Mesendoderm (in vitro differentiated cells): ENCODE data around the gene TMEM174.
A peak's percentile ranks its signal among the peaks of the same experiment; 100 is the strongest.
"Not testable (repeated sequence)": the region's sequence is repeated elsewhere in the genome, so short reads cannot be mapped to it uniquely, and the experiment has no call there.

Experiments
- DNase-seq: peaks from one replicate; pipeline ENCODE4 v3.0.0; 2013
- H2AK5ac ChIP-seq: 2 replicates; pipeline ENCODE4 v1.6.1; 2013; ENCODE audit warnings: low read length, inconsistent platforms
- H2BK120ac ChIP-seq: 2 replicates; pipeline ENCODE4 v1.6.1; 2013; ENCODE audit warnings: low read depth, mild to moderate bottlenecking, low read length, moderate library complexity, mixed read lengths
- H2BK15ac ChIP-seq: replicated peaks from 2 replicates; pipeline ENCODE4 v1.6.1; 2013; ENCODE audit warnings: low read depth, mild to moderate bottlenecking, moderate library complexity
- H2BK5ac ChIP-seq: 2 replicates; pipeline ENCODE4 v1.6.1; 2013; ENCODE audit warnings: low read length, inconsistent platforms
- H3K18ac ChIP-seq: 2 replicates; pipeline ENCODE4 v1.6.1; 2013; ENCODE audit warnings: mild to moderate bottlenecking, low read length, mixed read lengths
- H3K23ac ChIP-seq: one replicate; pipeline ENCODE4 v1.6.1; 2013; ENCODE audit warnings: low read length
- H3K27ac ChIP-seq: 2 replicates; pipeline ENCODE4 v1.5.1; 2013; ENCODE audit warnings: low read depth, mild to moderate bottlenecking, inconsistent platforms, low read length, moderate library complexity
- H3K27me3 ChIP-seq: 2 replicates; pipeline ENCODE4 v1.6.1; 2013; ENCODE audit warnings: low read length, control low read depth, mild to moderate bottlenecking, inconsistent platforms; ENCODE audit not compliant: insufficient read depth, poor library complexity
- H3K36me3 ChIP-seq: 2 replicates; pipeline ENCODE4 v1.6.1; 2013; ENCODE audit warnings: low read length, inconsistent platforms; ENCODE audit not compliant: control insufficient read depth, insufficient read depth
- H3K4ac ChIP-seq: one replicate; pipeline ENCODE4 v1.6.1; 2013; ENCODE audit warnings: low read depth, mild to moderate bottlenecking, low read length, moderate library complexity
- H3K4me1 ChIP-seq: 2 replicates; pipeline ENCODE4 v1.6.1; 2013; ENCODE audit warnings: low read depth, low read length, inconsistent platforms; ENCODE audit not compliant: control insufficient read depth
- H3K4me2 ChIP-seq: 2 replicates; pipeline ENCODE4 v1.6.1; 2013; ENCODE audit warnings: low read length
- H3K4me3 ChIP-seq: 2 replicates; pipeline ENCODE4 v1.5.1; 2013; ENCODE audit warnings: mild to moderate bottlenecking, low read length
- H3K56ac ChIP-seq: one replicate; pipeline ENCODE4 v1.6.1; 2013; ENCODE audit warnings: low read length
- H3K79me1 ChIP-seq: 2 replicates; pipeline ENCODE4 v1.6.1; 2013; ENCODE audit warnings: low read length, inconsistent platforms
- H3K79me2 ChIP-seq: 2 replicates; pipeline ENCODE4 v1.6.1; 2013; ENCODE audit warnings: mild to moderate bottlenecking, low read length; ENCODE audit not compliant: control insufficient read depth, insufficient read depth
- H3K9ac ChIP-seq: 2 replicates; pipeline ENCODE4 v1.6.1; 2013; ENCODE audit warnings: low read length, inconsistent platforms
- H4K5ac ChIP-seq: one replicate; pipeline ENCODE4 v1.6.1; 2013; ENCODE audit warnings: low read length
- H4K8ac ChIP-seq: one replicate; pipeline ENCODE4 v1.6.1; 2013; ENCODE audit warnings: low read depth, mild to moderate bottlenecking, control low read depth, low read length, moderate library complexity
- WGBS: extraction: QIAGEN DNeasy Blood & Tissue Kit; methylation state at CpG from one replicate; pipeline ENCODE4 v1.1.7; 2013; ENCODE audit warnings: low lambda C conversion rate, missing lambda C conversion rate; ENCODE audit not compliant: insufficient coverage; ENCODE audit errors: extremely low coverage; 5-methylcytosine and 5-hydroxymethylcytosine counted together

TMEM174 gene

DNA sequence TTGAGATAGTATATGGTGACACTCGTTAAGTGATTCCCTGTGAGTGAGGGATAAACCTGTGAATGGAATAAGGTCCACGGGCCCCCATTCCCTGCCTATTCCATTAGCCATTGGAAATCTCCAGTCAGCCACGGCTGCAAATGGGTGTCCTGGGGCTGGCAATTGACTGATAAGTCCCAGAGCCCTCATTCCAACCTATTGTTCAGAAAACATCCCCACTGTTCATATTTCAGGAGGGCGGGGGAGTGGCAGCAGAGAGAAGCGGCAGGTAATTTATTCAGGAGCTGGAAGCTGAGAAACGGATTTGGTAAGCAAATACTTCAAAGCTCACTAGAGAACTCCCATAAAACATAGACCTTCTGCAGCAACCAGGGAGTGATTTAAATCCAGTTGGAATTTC, 42.0 kb downstream of the TMEM174 start:
- H2BK120ac ChIP-seq, result no peak overlapping the region
- no CpG with 5 or more reads among the region's 6 CpGs for WGBS

DNA sequence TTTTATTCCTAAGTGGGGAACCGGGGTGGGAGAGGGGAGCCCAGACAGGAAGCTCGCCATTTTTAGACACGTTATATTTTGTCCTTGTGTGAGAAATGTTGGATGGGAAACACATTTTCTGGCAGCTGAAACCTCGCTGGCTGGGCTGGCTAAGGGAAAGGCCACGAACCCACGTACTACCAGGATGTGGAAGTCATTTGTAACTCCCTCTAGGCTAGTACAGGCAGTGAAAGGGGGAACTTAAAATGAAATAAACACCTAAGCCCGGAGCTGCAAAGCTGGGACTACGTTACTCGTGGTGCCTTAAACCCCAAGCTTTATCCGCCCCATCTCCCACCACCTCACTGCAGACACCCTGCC, 42.5 kb downstream of the TMEM174 start:
- Histone ChIP-seq H4K8ac (no peak overlapping the region), H2BK120ac (no peak overlapping the region), H2BK5ac (no peak overlapping the region), H3K18ac (no peak overlapping the region), H3K4ac (no peak overlapping the region), H3K79me2 (no peaks in the 10 kb centered on the region), H3K56ac (peak overlapping the region; percentile 85), H3K9ac (peak overlapping the region; percentile 57), H3K27ac (no peak overlapping the region), H3K4me3 (no peak overlapping the region), H3K4me2 (peak overlapping the region; percentile 96), H3K36me3 (no peaks in the 10 kb centered on the region), H2BK15ac (no peak overlapping the region), H3K27me3 (peaks cover 12% of the 10 kb centered on the region), H3K4me1 (peaks cover 6% of the 10 kb centered on the region), H3K79me1 (no peaks in the 10 kb centered on the region), H4K5ac (no peak overlapping the region), H2AK5ac (no peak overlapping the region), H3K23ac (no peak overlapping the region)
- WGBS, result no CpG with 5 or more reads among the region's 10 CpGs
- no peak for DNase-seq

More for the DNA sequence above, 42.0 kb downstream of the TMEM174 start:
- Histone ChIP-seq H3K36me3 (no peaks in the 10 kb centered on the region), H2BK15ac (no peak overlapping the region), H3K27me3 (peaks cover 12% of the 10 kb centered on the region), H2AK5ac (no peak overlapping the region), H3K4me3 (no peak overlapping the region), H4K5ac (no peak overlapping the region), H2BK5ac (no peak overlapping the region), H3K79me2 (no peaks in the 10 kb centered on the region), H3K4ac (no peak overlapping the region), H3K4me2 (no peak overlapping the region), H3K23ac (no peak overlapping the region), H3K9ac (no peak overlapping the region), H3K79me1 (no peaks in the 10 kb centered on the region), H3K27ac (no peak overlapping the region), H3K18ac (no peak overlapping the region), H4K8ac (no peak overlapping the region), H3K56ac (no peak overlapping the region), H3K4me1 (peaks cover 6% of the 10 kb centered on the region)
- no peak for DNase-seq

GRCh38 chr5:73215891-73216610, 43.1 kb downstream of the TMEM174 start:
- Histone ChIP-seq H3K27me3 (peaks cover 12% of the 10 kb centered on the region), H2BK120ac (no peak overlapping the region)

DNA sequence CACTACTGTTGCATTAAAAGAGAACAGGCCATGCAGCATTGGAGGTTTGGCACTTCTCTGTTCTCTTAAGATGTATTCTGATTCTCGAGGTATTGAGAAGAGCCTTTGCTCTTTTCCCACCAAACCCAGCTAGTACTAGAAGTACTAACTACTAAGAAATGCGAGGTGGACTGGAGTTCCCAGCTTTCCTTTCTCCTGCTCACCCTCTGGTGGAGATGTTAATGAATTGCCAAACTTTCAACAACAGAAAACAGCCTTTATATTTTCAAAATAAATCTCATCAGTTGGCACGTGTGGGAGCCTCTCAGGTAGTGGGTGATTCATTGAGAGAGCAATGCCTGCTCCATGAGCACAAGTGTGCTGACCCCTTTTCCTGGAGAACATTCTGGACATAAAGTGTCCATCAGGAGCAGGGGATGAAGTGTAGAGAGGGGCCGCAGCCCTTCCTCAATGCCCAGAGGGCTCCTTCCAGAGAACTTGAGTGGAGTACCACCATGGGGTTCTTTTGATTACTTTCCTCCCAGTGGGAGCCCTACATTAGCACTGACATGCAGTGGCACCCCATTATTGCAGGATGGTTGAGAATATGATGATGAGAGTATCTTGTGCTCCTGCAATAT, 45.7 kb downstream of the TMEM174 start:
- DNase-seq, result peak; percentile 57
- H4K8ac ChIP-seq, result no peak overlapping the region
- H3K79me1 ChIP-seq, result no peaks in the 10 kb centered on the region
- no peak overlapping the region for H3K27ac ChIP-seq
- no peak overlapping the region for H3K9ac ChIP-seq
- no peak overlapping the region for H3K4me2 ChIP-seq
- H2BK120ac ChIP-seq, result no peak overlapping the region
- no peak overlapping the region for H2BK5ac ChIP-seq
- no CpG with 5 or more reads among the region's 4 CpGs for WGBS
- H2BK15ac ChIP-seq, result no peak overlapping the region
- no peak overlapping the region for H3K4me3 ChIP-seq
- no peaks in the 10 kb centered on the region for H3K79me2 ChIP-seq
- H3K4ac ChIP-seq, result no peak overlapping the region
- H3K27me3 ChIP-seq, result peaks cover 12% of the 10 kb centered on the region
- H3K36me3 ChIP-seq, result no peaks in the 10 kb centered on the region
- no peak overlapping the region for H3K23ac ChIP-seq
- no peak overlapping the region for H2AK5ac ChIP-seq
- H3K56ac ChIP-seq, result no peak overlapping the region
- peaks cover 6% of the 10 kb centered on the region for H3K4me1 ChIP-seq
- H3K18ac ChIP-seq, result no peak overlapping the region
- no peak overlapping the region for H4K5ac ChIP-seq

More at GRCh38 chr5:73215891-73216610, 43.1 kb downstream of the TMEM174 start:
- Histone ChIP-seq H2BK15ac (no peak overlapping the region), H3K27ac (no peak overlapping the region), H3K4me2 (peak overlapping the region; percentile 96), H3K4me3 (no peak overlapping the region), H3K4ac (no peak overlapping the region), H3K9ac (peak overlapping the region; percentile 76), H3K18ac (peak overlapping the region; percentile 57), H2BK5ac (no peak overlapping the region), H4K5ac (no peak overlapping the region), H3K56ac (peak overlapping the region; percentile 93), H4K8ac (no peak overlapping the region), H3K23ac (no peak overlapping the region), H3K36me3 (no peaks in the 10 kb centered on the region), H3K79me2 (no peaks in the 10 kb centered on the region), H3K4me1 (peaks cover 6% of the 10 kb centered on the region), H3K79me1 (no peaks in the 10 kb centered on the region), H2AK5ac (no peak overlapping the region)
- no CpG with 5 or more reads among the region's 67 CpGs for WGBS
- peak; percentile 91 for DNase-seq

- H3K27ac ChIP-seq, H3K79me2 ChIP-seq: not testable (repeated sequence)
These were observed 46.3 kb downstream of the TMEM174 start for GRCh38 chr5:73219336-73219735.

More at GRCh38 chr5:73219336-73219735, 46.3 kb downstream of the TMEM174 start:
- H3K9ac ChIP-seq, H2BK5ac ChIP-seq, H3K23ac ChIP-seq, H4K8ac ChIP-seq, H2AK5ac ChIP-seq, H2BK120ac ChIP-seq, H3K18ac ChIP-seq, H3K79me1 ChIP-seq, DNase-seq, H3K4me3 ChIP-seq, H3K56ac ChIP-seq, H3K4ac ChIP-seq, H4K5ac ChIP-seq, H3K4me1 ChIP-seq, H3K4me2 ChIP-seq, H3K36me3 ChIP-seq, H2BK15ac ChIP-seq: not testable (repeated sequence)
- no CpG with 5 or more reads among the region's 3 CpGs for WGBS
- H3K27me3 ChIP-seq, result peaks cover 12% of the 10 kb centered on the region
